HepG2 (cell line): ENCODE data around the gene ZBTB7B. TPM values are rescaled to one million over a fixed set of nuclear protein-coding genes. Genes with fewer than 3 reads are reported as not detected.

ENCODE experiments used
- BRD4 ChIP-seq: sonication (generic); formaldehyde crosslinking; IDR thresholded peaks from 2 replicates; pipeline ENCODE4 v1.4.0; 2020; ENCODE audit warnings: missing genetic modification reagents
- CBX2 ChIP-seq, 2 experiments: fragments of 200-600 bp in 1 of 2; sonication (generic); formaldehyde crosslinking in 1 of 2; IDR thresholded peaks; 2 replicates each; pipeline versions ENCODE4 v1.7.0 to v1.8.1; 2018 to 2022; ENCODE audit warnings: low read depth in 2 of 2, low read length in 1 of 2, mild to moderate bottlenecking in 1 of 2, missing genetic modification reagents in 1 of 2
- NFATC3 ChIP-seq: sonication (generic); formaldehyde crosslinking; IDR thresholded peaks from 2 replicates; pipeline ENCODE4 v1.5.1; 2020; ENCODE audit warnings: mild to moderate bottlenecking, missing genetic modification reagents
- RARG ChIP-seq: sonication (generic); formaldehyde crosslinking; IDR thresholded peaks from 2 replicates; pipeline ENCODE4 v1.4.0; 2020; ENCODE audit warnings: low read depth, mild to moderate bottlenecking, missing genetic modification reagents
- SRF ChIP-seq: IDR thresholded peaks from 2 replicates; pipeline ENCODE4 v1.6.1; 2011; ENCODE audit warnings: mild to moderate bottlenecking, low read depth, low read length, moderate library complexity
- ZBTB38 ChIP-seq: sonication (generic); formaldehyde crosslinking; IDR thresholded peaks from 2 replicates; pipeline ENCODE4 v1.5.1; 2020; ENCODE audit warnings: mild to moderate bottlenecking, missing genetic modification reagents
- ZNF256 ChIP-seq: sonication (generic); formaldehyde crosslinking; conservative IDR thresholded peaks from 2 replicates; pipeline ENCODE4 v1.4.0; 2020; ENCODE audit warnings: missing genetic modification reagents
- ZNF335 ChIP-seq: sonication (generic); formaldehyde crosslinking; IDR thresholded peaks from 2 replicates; pipeline ENCODE4 v1.4.0; 2020; ENCODE audit warnings: missing genetic modification reagents
- ZNF615 ChIP-seq: sonication (generic); formaldehyde crosslinking; IDR thresholded peaks from 2 replicates; pipeline ENCODE4 v1.5.0; 2020; ENCODE audit warnings: mild to moderate bottlenecking, missing genetic modification reagents, borderline replicate concordance
- ZNF782 ChIP-seq: sonication (generic); formaldehyde crosslinking; IDR thresholded peaks from 2 replicates; pipeline ENCODE4 v1.4.0; 2020; ENCODE audit warnings: missing genetic modification reagents, mild to moderate bottlenecking, borderline replicate concordance
- polyA plus RNA-seq, 8 experiments: library from polyadenylated mRNA; depleted of rRNA in 3 of 8; stranded (reverse) in 7 of 8; unstranded in 1 of 8; fragments of >200 nt; fragmentation: Illumina TruSeq in 4 of 8; extraction: Trizol in 4 of 8; gene quantifications; 2 replicates each; pipeline versions ENCODE4 v1.2.1 to v1.2.3, GENCODE V29; 2011 to 2016; ENCODE audit warnings: low read depth in 4 of 8, missing spikeins in 1 of 8, mixed read lengths in 1 of 8; ENCODE audit not compliant: insufficient read depth in 1 of 8
- total RNA-seq, 5 experiments: library from RNA; depleted of rRNA; stranded (reverse); fragments of >200 nt; fragmentation: Illumina TruSeq; extraction: Trizol; gene quantifications; 2 replicates each; pipeline ENCODE4 v1.2.3, GENCODE V29; 2016; ENCODE audit warnings: low read depth in 1 of 5
- TF ChIP-seq, protein P1 (sequence below): sonication (generic); formaldehyde crosslinking; IDR thresholded peaks from 2 replicates; pipeline ENCODE4 v1.5.0; 2020; ENCODE audit warnings: mild to moderate bottlenecking, missing genetic modification reagents
- TF ChIP-seq, protein P2 (sequence below): sonication (generic); formaldehyde crosslinking; IDR thresholded peaks from 2 replicates; pipeline ENCODE4 v1.5.1; 2020; ENCODE audit warnings: mild to moderate bottlenecking, missing genetic modification reagents, borderline replicate concordance
- TF ChIP-seq, protein P3 (sequence below): sonication (generic); formaldehyde crosslinking; IDR thresholded peaks from 2 replicates; pipeline ENCODE4 v1.8.0; 2022; ENCODE audit warnings: mild to moderate bottlenecking, missing genetic modification reagents; ENCODE audit not compliant: insufficient replicate concordance
- TF ChIP-seq, protein P4 (sequence below): sonication (generic); formaldehyde crosslinking; IDR thresholded peaks from 2 replicates; pipeline ENCODE4; 2020; ENCODE audit warnings: missing genetic modification reagents, mild to moderate bottlenecking, borderline replicate concordance

ZBTB7B gene
- total and polyA plus RNA-seq, 2 of the 13 experiments (the other 11 are each of a cell fraction or from before 2014, with no cell fraction given): 15.5 to 17.5 TPM

DNA sequence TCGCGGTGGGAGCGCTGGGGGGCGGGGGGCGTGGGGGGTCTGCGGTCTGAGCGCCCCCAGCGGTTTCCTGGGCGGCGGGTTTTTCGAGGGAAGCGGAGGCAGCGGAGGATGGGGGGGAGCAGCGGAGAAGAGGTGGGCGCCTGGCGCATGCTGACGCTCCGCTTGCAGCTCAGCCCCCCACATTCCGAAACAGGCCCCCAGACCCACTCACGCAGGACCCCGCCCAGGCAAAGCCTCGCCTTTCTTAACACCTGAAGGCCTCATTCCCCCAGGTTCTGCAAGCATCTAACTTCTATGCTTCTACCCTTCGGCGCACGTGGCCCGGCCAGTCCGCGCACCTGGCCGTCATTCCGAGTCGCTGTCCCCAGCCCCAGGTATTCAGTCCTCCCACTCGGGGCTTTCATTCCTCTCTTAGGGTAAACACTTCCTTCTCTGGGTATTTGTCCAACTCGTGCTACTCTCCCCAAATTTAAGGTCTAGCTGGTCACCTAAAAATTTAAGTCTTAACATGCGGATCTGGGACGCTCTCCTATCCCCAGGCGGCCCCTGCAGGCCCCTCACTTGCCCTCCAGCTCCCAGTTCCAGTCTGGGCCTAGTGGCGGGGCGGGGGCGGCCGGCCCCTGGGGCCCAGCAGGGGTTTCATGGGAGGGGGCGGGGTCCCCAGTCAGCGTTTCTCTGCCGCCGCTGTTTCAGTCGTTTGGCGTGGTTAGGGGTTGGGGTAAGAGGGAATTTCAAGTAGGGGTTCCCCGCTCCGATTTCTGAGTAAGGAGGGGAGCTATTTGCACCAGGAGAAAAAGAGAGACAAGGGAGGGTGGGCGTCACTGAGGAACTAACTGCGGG is 2.8 kb upstream of the ZBTB7B start (continued):
- TF ChIP-seq CBX2 (IDR thresholded peaks at IDR 0.05; ENCODE audit: low read depth, low read length): no peak
- TF ChIP-seq CBX2 (CRISPR knock-in tag; IDR thresholded peaks at IDR 0.05; ENCODE audit: low read depth): no peak
- no peak for TF ChIP-seq RARG (CRISPR knock-in tag)
- TF ChIP-seq, protein P1, sequence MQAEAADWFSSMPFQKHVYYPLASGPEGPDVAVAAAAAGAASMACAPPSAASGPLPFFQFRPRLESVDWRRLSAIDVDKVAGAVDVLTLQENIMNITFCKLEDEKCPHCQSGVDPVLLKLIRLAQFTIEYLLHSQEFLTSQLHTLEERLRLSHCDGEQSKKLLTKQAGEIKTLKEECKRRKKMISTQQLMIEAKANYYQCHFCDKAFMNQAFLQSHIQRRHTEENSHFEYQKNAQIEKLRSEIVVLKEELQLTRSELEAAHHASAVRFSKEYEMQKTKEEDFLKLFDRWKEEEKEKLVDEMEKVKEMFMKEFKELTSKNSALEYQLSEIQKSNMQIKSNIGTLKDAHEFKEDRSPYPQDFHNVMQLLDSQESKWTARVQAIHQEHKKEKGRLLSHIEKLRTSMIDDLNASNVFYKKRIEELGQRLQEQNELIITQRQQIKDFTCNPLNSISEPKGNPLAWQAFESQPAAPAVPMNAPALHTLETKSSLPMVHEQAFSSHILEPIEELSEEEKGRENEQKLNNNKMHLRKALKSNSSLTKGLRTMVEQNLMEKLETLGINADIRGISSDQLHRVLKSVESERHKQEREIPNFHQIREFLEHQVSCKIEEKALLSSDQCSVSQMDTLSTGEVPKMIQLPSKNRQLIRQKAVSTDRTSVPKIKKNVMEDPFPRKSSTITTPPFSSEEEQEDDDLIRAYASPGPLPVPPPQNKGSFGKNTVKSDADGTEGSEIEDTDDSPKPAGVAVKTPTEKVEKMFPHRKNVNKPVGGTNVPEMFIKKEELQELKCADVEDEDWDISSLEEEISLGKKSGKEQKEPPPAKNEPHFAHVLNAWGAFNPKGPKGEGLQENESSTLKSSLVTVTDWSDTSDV (CRISPR knock-in tag): 0 out of 2 replicates have a peak, but pooled peaks have one; percentile 38
- TF ChIP-seq ZBTB38 (CRISPR knock-in tag): peak; percentile 29; the same call in 1 of the 2 replicates
- TF ChIP-seq ZNF615 (CRISPR knock-in tag): no peak
- no peak for TF ChIP-seq BRD4 (CRISPR knock-in tag)
- TF ChIP-seq, protein P2, sequence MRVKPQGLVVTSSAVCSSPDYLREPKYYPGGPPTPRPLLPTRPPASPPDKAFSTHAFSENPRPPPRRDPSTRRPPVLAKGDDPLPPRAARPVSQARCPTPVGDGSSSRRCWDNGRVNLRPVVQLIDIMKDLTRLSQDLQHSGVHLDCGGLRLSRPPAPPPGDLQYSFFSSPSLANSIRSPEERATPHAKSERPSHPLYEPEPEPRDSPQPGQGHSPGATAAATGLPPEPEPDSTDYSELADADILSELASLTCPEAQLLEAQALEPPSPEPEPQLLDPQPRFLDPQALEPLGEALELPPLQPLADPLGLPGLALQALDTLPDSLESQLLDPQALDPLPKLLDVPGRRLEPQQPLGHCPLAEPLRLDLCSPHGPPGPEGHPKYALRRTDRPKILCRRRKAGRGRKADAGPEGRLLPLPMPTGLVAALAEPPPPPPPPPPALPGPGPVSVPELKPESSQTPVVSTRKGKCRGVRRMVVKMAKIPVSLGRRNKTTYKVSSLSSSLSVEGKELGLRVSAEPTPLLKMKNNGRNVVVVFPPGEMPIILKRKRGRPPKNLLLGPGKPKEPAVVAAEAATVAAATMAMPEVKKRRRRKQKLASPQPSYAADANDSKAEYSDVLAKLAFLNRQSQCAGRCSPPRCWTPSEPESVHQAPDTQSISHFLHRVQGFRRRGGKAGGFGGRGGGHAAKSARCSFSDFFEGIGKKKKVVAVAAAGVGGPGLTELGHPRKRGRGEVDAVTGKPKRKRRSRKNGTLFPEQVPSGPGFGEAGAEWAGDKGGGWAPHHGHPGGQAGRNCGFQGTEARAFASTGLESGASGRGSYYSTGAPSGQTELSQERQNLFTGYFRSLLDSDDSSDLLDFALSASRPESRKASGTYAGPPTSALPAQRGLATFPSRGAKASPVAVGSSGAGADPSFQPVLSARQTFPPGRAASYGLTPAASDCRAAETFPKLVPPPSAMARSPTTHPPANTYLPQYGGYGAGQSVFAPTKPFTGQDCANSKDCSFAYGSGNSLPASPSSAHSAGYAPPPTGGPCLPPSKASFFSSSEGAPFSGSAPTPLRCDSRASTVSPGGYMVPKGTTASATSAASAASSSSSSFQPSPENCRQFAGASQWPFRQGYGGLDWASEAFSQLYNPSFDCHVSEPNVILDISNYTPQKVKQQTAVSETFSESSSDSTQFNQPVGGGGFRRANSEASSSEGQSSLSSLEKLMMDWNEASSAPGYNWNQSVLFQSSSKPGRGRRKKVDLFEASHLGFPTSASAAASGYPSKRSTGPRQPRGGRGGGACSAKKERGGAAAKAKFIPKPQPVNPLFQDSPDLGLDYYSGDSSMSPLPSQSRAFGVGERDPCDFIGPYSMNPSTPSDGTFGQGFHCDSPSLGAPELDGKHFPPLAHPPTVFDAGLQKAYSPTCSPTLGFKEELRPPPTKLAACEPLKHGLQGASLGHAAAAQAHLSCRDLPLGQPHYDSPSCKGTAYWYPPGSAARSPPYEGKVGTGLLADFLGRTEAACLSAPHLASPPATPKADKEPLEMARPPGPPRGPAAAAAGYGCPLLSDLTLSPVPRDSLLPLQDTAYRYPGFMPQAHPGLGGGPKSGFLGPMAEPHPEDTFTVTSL (CRISPR knock-in tag): no peak
- no peak for TF ChIP-seq ZNF335 (CRISPR knock-in tag)
- TF ChIP-seq ZNF256: no peak
- no peak; the same call in 1 of the 2 replicates for TF ChIP-seq NFATC3
- no peak for TF ChIP-seq ZNF782 (CRISPR knock-in tag)
- TF ChIP-seq, protein P3, sequence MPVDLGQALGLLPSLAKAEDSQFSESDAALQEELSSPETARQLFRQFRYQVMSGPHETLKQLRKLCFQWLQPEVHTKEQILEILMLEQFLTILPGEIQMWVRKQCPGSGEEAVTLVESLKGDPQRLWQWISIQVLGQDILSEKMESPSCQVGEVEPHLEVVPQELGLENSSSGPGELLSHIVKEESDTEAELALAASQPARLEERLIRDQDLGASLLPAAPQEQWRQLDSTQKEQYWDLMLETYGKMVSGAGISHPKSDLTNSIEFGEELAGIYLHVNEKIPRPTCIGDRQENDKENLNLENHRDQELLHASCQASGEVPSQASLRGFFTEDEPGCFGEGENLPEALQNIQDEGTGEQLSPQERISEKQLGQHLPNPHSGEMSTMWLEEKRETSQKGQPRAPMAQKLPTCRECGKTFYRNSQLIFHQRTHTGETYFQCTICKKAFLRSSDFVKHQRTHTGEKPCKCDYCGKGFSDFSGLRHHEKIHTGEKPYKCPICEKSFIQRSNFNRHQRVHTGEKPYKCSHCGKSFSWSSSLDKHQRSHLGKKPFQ (CRISPR knock-in tag): no peak
- TF ChIP-seq, protein P4, sequence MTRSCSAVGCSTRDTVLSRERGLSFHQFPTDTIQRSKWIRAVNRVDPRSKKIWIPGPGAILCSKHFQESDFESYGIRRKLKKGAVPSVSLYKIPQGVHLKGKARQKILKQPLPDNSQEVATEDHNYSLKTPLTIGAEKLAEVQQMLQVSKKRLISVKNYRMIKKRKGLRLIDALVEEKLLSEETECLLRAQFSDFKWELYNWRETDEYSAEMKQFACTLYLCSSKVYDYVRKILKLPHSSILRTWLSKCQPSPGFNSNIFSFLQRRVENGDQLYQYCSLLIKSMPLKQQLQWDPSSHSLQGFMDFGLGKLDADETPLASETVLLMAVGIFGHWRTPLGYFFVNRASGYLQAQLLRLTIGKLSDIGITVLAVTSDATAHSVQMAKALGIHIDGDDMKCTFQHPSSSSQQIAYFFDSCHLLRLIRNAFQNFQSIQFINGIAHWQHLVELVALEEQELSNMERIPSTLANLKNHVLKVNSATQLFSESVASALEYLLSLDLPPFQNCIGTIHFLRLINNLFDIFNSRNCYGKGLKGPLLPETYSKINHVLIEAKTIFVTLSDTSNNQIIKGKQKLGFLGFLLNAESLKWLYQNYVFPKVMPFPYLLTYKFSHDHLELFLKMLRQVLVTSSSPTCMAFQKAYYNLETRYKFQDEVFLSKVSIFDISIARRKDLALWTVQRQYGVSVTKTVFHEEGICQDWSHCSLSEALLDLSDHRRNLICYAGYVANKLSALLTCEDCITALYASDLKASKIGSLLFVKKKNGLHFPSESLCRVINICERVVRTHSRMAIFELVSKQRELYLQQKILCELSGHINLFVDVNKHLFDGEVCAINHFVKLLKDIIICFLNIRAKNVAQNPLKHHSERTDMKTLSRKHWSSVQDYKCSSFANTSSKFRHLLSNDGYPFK (CRISPR knock-in tag): no peak; the same call in 1 of the 2 replicates
- no peak for TF ChIP-seq SRF
